HL-60 (cell line): ENCODE results near the gene ADGRG1.

ENCODE experiments used
- DNase-seq, 2 experiments: peaks; one replicate each; pipeline ENCODE4 v3.0.0-alpha.2; 2010 to 2020; ENCODE audit warnings: low read depth in 1 of 2, low spot score in 1 of 2
- H3K27ac ChIP-seq: fragments of 250-450 bp; sonication (Bioruptor Pico); replicated peaks from 2 replicates; pipeline ENCODE4 v1.5.1; 2020; ENCODE audit warnings: mild to moderate bottlenecking, moderate library complexity
- H3K27me3 ChIP-seq: fragments of 250-450 bp; sonication (Bioruptor Pico); 2 replicates; pipeline ENCODE4 v1.5.1; 2021; ENCODE audit warnings: mild to moderate bottlenecking, moderate library complexity; ENCODE audit not compliant: insufficient read depth, poor library complexity, severe bottlenecking
- H3K4me3 ChIP-seq: replicated peaks from 2 replicates; pipeline ENCODE4 v1.5.1; 2011; ENCODE audit warnings: mild to moderate bottlenecking, control low read depth, low read length; ENCODE audit not compliant: insufficient read depth
- GABPA ChIP-seq: IDR thresholded peaks from 2 replicates; pipeline ENCODE4 v1.6.1; 2012; ENCODE audit warnings: low read depth
- POLR2AphosphoS5 ChIP-seq: IDR thresholded peaks from 2 replicates; pipeline ENCODE4 v1.6.1; 2012; ENCODE audit warnings: low read depth
- SPI1 ChIP-seq: IDR thresholded peaks from 2 replicates; pipeline ENCODE4 v1.6.1; 2012; ENCODE audit warnings: low read depth, mild to moderate bottlenecking, borderline replicate concordance
- TF ChIP-seq, protein P1 (sequence below): IDR thresholded peaks from one replicate; pipeline ENCODE4 v1.5.1; 2011; ENCODE audit warnings: low read length, control low read depth, inconsistent platforms; ENCODE audit not compliant: insufficient read depth
- TF ChIP-seq, protein P2 (sequence below): IDR thresholded peaks from 2 replicates; pipeline ENCODE4 v1.6.1; 2012; ENCODE audit warnings: low read depth; ENCODE audit not compliant: insufficient replicate concordance

The ADGRG1 gene

DNA sequence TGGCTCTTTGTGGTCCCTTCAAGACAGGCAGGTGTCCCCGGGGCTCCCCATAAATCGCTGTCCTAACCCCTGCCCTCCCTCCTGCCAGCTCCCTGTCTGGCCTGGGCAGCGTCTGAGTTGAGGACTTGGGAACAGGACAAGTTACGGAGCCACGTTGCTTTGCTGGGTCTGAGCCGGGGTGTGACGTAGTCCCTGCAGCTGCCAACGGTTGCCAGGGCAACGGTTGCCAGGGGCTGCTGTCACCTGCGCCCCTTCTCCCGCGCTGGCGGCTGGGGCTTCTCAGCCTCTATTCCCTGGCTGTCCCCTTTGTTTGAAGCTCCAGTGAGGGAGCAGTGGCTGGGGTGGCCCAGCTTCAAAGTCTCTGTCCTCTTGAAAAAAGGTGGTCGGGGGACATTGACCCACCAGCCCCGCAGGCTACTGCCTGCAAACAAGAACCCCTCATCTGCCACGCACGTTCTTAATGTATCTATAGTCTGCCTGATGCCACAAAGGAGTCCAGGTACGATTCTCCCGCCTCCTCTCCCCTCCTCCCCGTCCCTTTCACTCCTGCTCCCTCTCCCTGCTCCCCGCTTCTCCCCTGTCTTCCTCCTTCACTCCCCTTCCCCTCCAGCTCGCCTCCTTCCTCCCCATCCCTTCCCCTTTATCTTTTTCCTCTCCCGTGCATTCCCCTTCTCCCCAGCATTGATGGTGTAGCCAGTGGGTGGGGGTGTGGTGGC is 10.9 kb downstream of the ADGRG1 start:
- H3K27ac ChIP-seq, result no peak overlapping the region
- TF ChIP-seq SPI1 (no peak), POLR2AphosphoS5 (no peak), GABPA (no peak)
- TF ChIP-seq, protein P1, sequence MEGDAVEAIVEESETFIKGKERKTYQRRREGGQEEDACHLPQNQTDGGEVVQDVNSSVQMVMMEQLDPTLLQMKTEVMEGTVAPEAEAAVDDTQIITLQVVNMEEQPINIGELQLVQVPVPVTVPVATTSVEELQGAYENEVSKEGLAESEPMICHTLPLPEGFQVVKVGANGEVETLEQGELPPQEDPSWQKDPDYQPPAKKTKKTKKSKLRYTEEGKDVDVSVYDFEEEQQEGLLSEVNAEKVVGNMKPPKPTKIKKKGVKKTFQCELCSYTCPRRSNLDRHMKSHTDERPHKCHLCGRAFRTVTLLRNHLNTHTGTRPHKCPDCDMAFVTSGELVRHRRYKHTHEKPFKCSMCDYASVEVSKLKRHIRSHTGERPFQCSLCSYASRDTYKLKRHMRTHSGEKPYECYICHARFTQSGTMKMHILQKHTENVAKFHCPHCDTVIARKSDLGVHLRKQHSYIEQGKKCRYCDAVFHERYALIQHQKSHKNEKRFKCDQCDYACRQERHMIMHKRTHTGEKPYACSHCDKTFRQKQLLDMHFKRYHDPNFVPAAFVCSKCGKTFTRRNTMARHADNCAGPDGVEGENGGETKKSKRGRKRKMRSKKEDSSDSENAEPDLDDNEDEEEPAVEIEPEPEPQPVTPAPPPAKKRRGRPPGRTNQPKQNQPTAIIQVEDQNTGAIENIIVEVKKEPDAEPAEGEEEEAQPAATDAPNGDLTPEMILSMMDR, result no peak
- TF ChIP-seq, protein P2, sequence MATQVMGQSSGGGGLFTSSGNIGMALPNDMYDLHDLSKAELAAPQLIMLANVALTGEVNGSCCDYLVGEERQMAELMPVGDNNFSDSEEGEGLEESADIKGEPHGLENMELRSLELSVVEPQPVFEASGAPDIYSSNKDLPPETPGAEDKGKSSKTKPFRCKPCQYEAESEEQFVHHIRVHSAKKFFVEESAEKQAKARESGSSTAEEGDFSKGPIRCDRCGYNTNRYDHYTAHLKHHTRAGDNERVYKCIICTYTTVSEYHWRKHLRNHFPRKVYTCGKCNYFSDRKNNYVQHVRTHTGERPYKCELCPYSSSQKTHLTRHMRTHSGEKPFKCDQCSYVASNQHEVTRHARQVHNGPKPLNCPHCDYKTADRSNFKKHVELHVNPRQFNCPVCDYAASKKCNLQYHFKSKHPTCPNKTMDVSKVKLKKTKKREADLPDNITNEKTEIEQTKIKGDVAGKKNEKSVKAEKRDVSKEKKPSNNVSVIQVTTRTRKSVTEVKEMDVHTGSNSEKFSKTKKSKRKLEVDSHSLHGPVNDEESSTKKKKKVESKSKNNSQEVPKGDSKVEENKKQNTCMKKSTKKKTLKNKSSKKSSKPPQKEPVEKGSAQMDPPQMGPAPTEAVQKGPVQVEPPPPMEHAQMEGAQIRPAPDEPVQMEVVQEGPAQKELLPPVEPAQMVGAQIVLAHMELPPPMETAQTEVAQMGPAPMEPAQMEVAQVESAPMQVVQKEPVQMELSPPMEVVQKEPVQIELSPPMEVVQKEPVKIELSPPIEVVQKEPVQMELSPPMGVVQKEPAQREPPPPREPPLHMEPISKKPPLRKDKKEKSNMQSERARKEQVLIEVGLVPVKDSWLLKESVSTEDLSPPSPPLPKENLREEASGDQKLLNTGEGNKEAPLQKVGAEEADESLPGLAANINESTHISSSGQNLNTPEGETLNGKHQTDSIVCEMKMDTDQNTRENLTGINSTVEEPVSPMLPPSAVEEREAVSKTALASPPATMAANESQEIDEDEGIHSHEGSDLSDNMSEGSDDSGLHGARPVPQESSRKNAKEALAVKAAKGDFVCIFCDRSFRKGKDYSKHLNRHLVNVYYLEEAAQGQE, result no peak
- H3K4me3 ChIP-seq, result no peak overlapping the region
- DNase-seq, result no peak
- no peaks in the 10 kb centered on the region for H3K27me3 ChIP-seq

DNA sequence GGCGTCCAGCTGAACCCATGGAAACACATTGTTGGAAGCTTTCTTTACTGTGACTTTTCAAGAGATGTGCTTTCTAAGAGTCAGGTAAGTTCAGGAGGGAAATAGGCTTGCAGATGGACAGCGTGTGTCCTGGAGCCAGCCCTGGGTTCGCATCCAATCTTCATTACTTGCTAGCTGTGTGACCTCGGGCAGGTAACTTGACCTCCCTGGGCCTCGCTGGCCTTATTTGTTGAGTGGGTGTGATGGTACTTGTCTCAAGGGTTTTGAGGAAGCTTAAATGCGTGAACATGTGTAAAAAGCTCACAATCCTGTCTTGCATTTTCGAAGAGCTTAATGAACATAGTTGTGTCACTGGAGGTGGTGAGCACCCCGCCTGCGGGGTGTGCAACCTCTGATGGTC is 11.8 kb downstream of the ADGRG1 start:
- TF ChIP-seq, protein P2, result no peak
- TF ChIP-seq GABPA, result no peak
- TF ChIP-seq POLR2AphosphoS5, result no peak
- TF ChIP-seq SPI1, result no peak
- TF ChIP-seq, protein P1, result no peak
- Histone ChIP-seq H3K27ac (no peak overlapping the region), H3K4me3 (no peak overlapping the region), H3K27me3 (no peaks in the 10 kb centered on the region)
- DNase-seq, result no peak

DNA sequence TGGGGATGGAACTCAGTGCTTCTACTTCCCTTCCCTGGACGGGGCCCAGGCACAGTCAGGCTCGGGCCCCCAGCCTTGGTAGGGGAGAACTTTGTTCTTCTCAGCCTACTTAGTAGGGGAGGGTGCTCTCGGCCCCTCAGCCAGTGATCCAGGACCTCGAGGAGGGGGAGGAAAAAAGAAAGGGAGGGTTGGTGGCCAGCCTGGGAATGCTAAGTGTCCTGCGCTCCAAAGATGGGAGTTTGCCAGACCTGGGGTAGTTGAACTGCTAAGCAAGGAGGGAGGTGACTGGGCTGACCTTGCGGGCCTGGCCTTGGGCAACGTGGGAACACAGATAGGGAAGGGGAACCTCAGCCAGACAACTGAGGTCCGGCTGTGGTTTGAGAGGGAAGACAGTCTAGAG is 12.2 kb downstream of the ADGRG1 start:
- TF ChIP-seq POLR2AphosphoS5, result no peak
- TF ChIP-seq SPI1, result no peak
- TF ChIP-seq, protein P1, result no peak
- TF ChIP-seq GABPA, result no peak
- TF ChIP-seq, protein P2, result no peak
- Histone ChIP-seq H3K27ac (no peak overlapping the region), H3K27me3 (no peaks in the 10 kb centered on the region), H3K4me3 (no peak overlapping the region)
- no peak for DNase-seq
